ENCODE data around the gene GJB4. TPM values are rescaled to one million over a fixed set of nuclear protein-coding genes. Genes with fewer than 3 reads are reported as not detected.

Gene GJB4
- total RNA-seq, 1 donor, result not detected

GRCh38 chr1:34779962-34780361, 20.4 kb downstream of the GJB4 start:
- peak; percentile 48 for DNase-seq (ENCODE audit: insufficient read length, low spot score, missing footprints)
- no peaks in the 10 kb centered on the region for H3K79me2 ChIP-seq (ENCODE audit: insufficient read depth, low read length)
- no peaks in the 10 kb centered on the region for H3K9me3 ChIP-seq (ENCODE audit: low read depth, low read length)
- H3K4me3 ChIP-seq (ENCODE audit: insufficient read depth, low read length), result no peak overlapping the region
- no peaks in the 10 kb centered on the region for H4K20me1 ChIP-seq (ENCODE audit: insufficient read depth, low read length)
- no peaks in the 10 kb centered on the region for H3K36me3 ChIP-seq (ENCODE audit: insufficient read depth, low read length)
- no peak overlapping the region for H3K4me2 ChIP-seq (ENCODE audit: insufficient read depth, low read length)
- no peak for TF ChIP-seq CTCF (IDR thresholded peaks at IDR 0.05; ENCODE audit: extremely low read depth, low read depth, low read length)
- H3K27ac ChIP-seq (ENCODE audit: low read depth, low read length), result no peak overlapping the region
- H2AFZ ChIP-seq (ENCODE audit: low read length), result no peak overlapping the region
- peaks cover 58% of the 10 kb centered on the region for H3K27me3 ChIP-seq (ENCODE audit: insufficient read depth, low read length)
- no peaks in the 10 kb centered on the region for H3K4me1 ChIP-seq (ENCODE audit: insufficient read depth, low read length)

GRCh38 chr1:34780528-34780927, 21.0 kb downstream of the GJB4 start:
- H3K79me2 ChIP-seq (ENCODE audit: insufficient read depth, low read length), result no peaks in the 10 kb centered on the region
- DNase-seq (ENCODE audit: insufficient read length, low spot score, missing footprints), result no peak

DNA sequence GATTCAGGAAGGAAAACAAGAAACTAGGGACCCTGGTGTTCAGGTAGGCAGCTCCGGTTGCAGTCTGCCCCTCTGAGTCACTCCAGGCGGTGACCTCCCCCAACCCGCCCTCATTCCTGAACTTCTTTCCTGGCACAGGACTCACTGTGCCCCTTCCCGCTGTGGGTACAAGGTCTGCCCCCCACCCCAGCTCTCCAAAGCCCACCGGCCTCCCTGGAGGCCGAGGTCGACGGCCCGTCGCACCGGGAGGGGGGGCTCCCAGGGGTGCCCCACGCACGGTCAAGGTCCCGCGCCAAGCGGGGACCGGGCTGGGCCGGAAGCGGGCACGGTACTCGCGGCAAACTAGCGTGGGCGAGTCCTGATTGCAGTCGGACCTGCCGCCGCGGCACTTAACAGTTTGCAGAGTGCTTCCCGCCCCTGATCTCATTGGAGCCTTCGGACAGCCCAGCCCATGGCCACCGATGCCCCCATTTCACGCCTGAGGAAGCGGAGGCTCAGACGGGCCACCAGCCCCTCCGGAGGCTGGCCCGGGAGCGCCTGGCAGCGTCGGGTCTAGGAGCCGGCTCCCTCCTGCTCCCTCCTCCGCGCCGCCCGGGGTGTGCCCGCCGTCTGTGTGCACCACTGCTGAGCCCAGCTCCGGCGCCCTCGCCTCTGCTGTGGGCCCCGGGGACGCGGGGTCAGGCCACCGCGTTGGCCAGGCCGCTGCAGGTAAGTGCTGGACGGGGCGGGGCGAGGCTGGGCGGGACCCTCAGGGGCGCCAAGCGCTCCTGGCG, 21.7 kb downstream of the GJB4 start, which contains the start of gene GJB3:
Gene GJB3 (plus strand): TSS at position 144 of the 773 bp plus-strand sequence. CDS start 3,549 bp downstream, outside the sequence.
- Histone ChIP-seq H3K9me3 (ENCODE audit: low read depth, low read length) (no peaks in the 10 kb centered on the region), H3K4me2 (ENCODE audit: insufficient read depth, low read length) (peak within 1 kb of the TSS; percentile 61), H4K20me1 (ENCODE audit: insufficient read depth, low read length) (no peaks in the 10 kb centered on the region), H3K79me2 (ENCODE audit: insufficient read depth, low read length) (no peaks in the 10 kb centered on the region), H3K36me3 (ENCODE audit: insufficient read depth, low read length) (no peaks in the 10 kb centered on the region), H3K27me3 (ENCODE audit: insufficient read depth, low read length) (peaks cover 53% of the 10 kb centered on the region), H3K4me3 (ENCODE audit: insufficient read depth, low read length) (peak within 1 kb of the TSS; percentile 50), H3K4me1 (ENCODE audit: insufficient read depth, low read length) (no peaks in the 10 kb centered on the region), H2AFZ (ENCODE audit: low read length) (no peak within 1 kb of the TSS), H3K27ac (ENCODE audit: low read depth, low read length) (no peak within 1 kb of the TSS)
- TF ChIP-seq CTCF (IDR thresholded peaks at IDR 0.05; ENCODE audit: extremely low read depth, low read depth, low read length), result no peak
- DNase-seq (ENCODE audit: insufficient read length, low spot score, missing footprints), result peak; percentile 91

More at GRCh38 chr1:34780528-34780927, 21.0 kb downstream of the GJB4 start:
- Histone ChIP-seq H3K36me3 (ENCODE audit: insufficient read depth, low read length) (no peaks in the 10 kb centered on the region), H3K4me1 (ENCODE audit: insufficient read depth, low read length) (no peaks in the 10 kb centered on the region), H4K20me1 (ENCODE audit: insufficient read depth, low read length) (no peaks in the 10 kb centered on the region), H3K4me2 (ENCODE audit: insufficient read depth, low read length) (no peak overlapping the region), H3K9me3 (ENCODE audit: low read depth, low read length) (no peaks in the 10 kb centered on the region), H3K4me3 (ENCODE audit: insufficient read depth, low read length) (no peak overlapping the region), H2AFZ (ENCODE audit: low read length) (no peak overlapping the region), H3K27me3 (ENCODE audit: insufficient read depth, low read length) (peaks cover 55% of the 10 kb centered on the region), H3K27ac (ENCODE audit: low read depth, low read length) (no peak overlapping the region)
- no peak for TF ChIP-seq CTCF (IDR thresholded peaks at IDR 0.05; ENCODE audit: extremely low read depth, low read depth, low read length)

DNA sequence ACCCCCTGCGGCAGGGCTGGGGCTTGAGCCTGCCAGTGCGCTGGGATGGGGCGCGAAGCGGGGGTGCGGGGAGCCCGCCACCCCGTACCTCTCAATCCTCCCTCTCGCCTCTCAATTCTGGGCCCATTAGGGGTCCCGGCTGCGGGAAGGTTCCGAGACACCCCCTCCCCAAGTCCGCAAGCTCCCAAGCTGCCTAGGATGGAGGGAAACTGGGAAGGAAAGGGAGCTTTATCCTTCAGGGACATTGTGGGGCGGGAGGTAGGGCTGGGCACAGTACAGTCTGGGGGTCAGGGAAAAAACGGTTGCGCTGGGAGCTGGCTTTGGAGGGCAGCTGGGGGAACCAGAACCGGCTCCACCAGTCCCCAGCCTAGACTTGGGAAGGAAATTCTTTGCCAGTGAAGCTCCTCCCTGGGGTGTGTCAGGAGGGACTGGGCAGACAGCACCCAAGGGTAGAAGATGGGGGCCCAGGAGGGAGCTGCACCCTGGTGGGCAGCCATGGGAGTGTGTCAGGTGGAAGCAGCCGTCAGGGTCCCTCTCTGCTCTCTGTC, 22.4 kb downstream of the GJB4 start:
- TF ChIP-seq CTCF (IDR thresholded peaks at IDR 0.05; ENCODE audit: extremely low read depth, low read depth, low read length), result no peak
- no peak for DNase-seq (ENCODE audit: insufficient read length, low spot score, missing footprints)
- H3K9me3 ChIP-seq (ENCODE audit: low read depth, low read length), result no peaks in the 10 kb centered on the region
- no peaks in the 10 kb centered on the region for H3K36me3 ChIP-seq (ENCODE audit: insufficient read depth, low read length)
- no peak overlapping the region for H3K4me2 ChIP-seq (ENCODE audit: insufficient read depth, low read length)
- no peak overlapping the region for H3K27ac ChIP-seq (ENCODE audit: low read depth, low read length)
- H3K79me2 ChIP-seq (ENCODE audit: insufficient read depth, low read length), result no peaks in the 10 kb centered on the region
- H2AFZ ChIP-seq (ENCODE audit: low read length), result no peak overlapping the region
- H4K20me1 ChIP-seq (ENCODE audit: insufficient read depth, low read length), result no peaks in the 10 kb centered on the region
- H3K4me3 ChIP-seq (ENCODE audit: insufficient read depth, low read length), result no peak overlapping the region
- no peaks in the 10 kb centered on the region for H3K4me1 ChIP-seq (ENCODE audit: insufficient read depth, low read length)
- H3K27me3 ChIP-seq (ENCODE audit: insufficient read depth, low read length), result peaks cover 46% of the 10 kb centered on the region
